Stimulated activated CD4-positive, alpha-beta T cell treated with anti-CD3 and anti-CD28 coated beads, Interleukin-15, amount 100 ng/mL, for 1 hour (primary cell): ENCODE results near the gene KIAA1586.
A peak's percentile ranks its signal among the peaks of the same experiment; 100 is the strongest.
"Not testable (repeated sequence)": the region's sequence is repeated elsewhere in the genome, so short reads cannot be mapped to it uniquely, and the experiment has no call there.

Experiments used
- DNase-seq, 2 donors: peaks; one replicate each; pipeline ENCODE4 v3.0.0-alpha.2; 2020; ENCODE audit warnings: low read depth in 1 of 2, low spot score in 1 of 2

The KIAA1586 gene, protein sequence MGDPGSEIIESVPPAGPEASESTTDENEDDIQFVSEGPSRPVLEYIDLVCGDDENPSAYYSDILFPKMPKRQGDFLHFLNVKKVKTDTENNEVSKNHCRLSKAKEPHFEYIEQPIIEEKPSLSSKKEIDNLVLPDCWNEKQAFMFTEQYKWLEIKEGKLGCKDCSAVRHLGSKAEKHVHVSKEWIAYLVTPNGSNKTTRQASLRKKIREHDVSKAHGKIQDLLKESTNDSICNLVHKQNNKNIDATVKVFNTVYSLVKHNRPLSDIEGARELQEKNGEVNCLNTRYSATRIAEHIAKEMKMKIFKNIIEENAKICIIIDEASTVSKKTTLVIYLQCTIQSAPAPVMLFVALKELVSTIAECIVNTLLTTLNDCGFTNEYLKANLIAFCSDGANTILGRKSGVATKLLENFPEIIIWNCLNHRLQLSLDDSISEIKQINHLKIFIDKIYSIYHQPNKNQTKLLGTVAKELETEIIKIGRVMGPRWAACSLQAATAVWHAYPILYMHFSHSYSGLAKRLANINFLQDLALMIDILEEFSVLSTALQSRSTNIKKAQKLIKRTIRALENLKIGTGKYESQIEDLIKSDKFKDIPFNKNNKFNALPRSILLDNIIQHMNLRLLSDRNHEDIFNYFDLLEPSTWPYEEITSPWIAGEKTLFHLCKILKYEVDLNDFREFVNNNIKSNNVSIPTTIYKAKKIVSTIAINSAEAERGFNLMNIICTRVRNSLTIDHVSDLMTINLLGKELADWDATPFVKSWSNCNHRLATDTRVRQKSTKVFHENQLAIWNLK

DNA sequence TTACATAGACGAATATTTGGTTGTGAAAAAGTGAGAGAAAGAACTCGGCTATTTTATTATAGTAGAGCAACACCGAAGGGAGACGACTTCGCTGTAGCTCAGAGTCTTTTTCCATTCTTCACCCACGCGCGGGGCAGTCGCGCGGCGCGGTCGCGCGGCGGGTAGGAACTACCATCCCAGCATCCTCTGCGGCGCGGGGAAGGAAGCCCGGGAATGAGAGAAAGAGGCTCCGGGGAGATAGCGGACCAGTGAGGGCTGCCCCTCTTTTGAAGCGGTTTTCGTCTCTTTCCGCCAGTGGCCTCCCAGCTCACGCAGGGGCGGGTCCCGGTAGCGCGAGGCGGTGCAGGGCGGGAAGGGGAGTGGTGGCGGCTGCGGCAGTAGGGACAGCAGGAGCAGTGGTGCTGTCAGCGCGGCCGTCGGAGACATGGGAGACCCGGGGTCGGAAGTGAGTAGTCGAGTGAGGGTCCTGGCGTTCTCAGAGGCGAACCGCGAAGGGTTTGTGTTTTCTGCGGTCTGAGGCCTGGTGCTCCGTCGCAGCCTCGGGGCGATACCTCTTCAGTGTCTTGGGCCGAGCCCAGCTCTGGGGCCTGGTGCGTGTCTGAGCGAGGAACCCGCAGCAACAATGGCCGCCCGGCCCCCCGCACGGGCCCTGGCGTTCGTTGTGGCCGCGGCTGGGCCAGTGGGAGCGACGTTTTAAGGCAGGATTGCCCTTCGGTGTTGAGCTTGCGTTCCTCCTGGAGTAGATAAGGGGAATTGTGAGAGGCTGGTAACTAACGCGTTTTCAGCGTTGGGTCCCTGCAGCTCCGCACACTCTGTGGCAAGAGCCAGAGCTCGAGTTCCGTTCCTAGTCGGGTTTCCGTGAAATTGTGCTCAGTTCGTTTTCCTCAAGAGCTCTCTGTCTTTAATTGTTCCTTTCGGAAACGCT is at the start of gene KIAA1586:
Gene KIAA1586 (plus strand): TSS at position 362 of the 925 bp plus-strand sequence. CDS start 63 bp downstream, at position 425.
- DNase-seq, result peak; percentile 51 to 66

DNA sequence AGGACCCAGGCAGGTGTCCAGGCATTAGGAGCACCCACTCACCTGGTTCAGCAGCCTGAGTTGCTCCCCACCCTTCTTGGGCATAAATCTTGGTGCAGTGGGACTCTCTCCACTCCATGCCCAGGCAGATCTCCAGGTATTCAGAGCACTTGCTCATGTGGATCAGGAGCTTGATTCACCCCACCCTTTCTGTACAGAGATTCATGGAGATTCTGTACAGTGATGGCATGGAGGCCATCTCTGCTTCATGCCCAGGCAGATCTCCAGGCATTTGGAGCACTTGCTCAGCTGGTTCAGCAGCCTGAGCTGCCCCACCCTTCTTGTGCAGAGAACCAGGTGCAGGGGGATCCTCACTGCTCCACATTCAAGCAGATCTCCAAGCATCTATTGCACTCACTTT is 47.4 kb upstream of the KIAA1586 start:
- DNase-seq, result no peak

DNA sequence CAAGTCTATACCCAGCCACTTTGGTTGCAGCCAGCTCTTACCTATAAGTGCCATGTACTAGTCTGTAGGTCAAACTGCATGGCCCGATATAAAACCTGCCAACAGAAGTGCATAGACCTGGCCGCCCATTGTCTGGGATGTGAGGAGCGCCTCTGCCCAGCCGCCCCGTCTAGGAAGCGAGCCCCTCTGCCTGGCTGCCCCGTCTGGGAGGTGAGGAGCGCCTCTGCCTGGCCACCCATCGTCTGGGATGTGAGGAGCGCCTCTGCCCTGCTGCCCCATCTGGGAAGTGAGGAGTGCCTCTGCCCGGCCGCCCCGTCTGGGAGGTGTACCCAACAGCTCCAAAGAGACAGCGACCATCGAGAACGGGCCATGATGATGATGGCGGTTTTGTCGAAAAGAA is 46.7 kb upstream of the KIAA1586 start:
- DNase-seq, result not testable (repeated sequence)

DNA sequence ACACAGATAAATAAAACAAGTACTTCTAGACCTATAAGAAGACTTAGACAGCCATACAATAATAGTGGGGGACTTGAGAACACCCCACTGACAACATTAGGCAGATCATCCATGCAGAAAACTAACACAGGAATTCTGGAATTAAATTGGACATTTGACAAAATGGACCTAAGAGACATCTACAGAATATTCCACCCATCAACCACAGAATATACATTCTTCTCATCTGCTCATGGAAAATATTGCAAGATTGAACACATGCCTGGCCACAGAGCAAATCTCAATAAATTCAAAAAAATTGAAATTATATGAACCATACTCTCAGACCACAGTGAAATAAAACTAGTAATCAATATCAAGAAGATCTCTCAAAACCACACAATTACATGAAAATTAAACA is 44.3 kb upstream of the KIAA1586 start:
- DNase-seq, result no peak

DNA sequence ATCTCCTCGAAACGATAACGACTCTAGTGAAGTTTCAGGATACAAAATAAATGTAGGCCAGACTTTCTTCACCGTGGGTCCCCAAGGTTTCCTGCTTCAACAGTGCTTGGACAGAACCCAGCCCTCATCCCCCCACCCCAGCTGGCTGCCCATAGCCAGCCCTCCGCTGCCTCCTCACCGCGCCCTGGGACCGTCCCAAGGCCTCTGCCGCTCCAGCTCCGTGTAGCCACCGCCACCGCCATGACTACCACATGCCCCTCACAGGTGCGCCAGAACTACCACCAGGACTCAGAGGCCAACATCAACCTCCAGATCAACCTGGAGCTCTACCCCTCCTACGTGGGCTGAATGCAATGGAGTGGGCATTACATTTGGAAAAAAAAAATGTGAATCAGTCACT is 42.2 kb upstream of the KIAA1586 start:
- DNase-seq, result no peak

DNA sequence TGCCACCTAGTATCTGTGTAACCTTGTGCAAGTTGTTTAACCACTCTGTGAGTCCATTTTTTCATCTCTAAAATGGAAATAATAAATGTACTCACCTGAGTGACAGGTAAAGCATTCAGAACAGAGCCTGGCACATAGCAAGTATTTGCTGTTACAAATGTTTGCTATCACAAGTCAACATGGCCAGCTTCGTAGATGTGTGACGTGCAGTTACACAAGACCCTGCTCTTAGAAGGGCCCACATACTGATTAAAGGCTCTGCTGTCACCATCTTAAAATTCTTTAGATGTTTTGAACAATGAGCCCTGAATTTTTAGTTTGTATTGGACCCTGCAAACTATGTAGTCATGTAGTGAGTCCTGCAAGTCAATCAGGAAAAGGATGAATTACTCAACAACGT is 40.4 kb upstream of the KIAA1586 start:
- DNase-seq, result no peak

DNA sequence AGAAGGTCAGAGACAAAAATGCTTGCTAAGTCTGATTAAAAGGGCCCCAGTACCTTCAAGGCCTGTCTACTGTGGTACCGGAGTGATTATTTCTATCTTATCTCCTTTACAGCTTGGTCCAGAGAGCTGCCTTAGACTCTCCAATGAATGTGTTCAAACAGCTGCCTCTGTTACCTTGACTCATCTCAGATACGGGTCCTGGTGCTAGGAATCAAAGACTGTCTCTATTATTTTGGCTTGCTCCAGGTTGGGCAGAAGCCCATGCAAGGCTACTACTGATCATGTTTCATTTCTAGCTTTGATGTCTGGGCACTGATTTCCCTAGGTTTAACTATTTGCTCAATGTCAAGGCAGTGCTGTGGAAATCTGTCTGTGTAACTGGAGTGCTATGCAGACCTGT is 38.4 kb upstream of the KIAA1586 start:
- not testable (repeated sequence) for DNase-seq

DNA sequence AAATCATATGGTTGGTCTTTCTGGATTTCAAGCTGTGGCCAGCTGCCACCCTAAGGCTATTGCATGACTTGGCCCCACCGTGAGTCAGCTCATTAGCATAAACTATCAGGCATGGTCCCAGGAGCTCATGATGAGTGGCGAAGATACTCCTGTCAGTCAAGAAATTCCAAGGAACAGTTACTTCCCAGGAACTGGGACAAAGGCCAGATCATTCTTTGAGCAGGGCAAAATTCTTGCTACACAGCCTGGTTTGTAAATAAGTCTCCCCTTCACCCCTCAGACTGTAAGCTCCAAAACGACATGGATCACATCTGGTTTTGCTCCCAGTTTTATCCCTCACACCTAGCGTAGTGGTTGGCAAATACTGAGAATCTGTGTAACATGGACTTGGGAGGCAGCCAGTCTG is 33.0 kb upstream of the KIAA1586 start:
- no peak for DNase-seq

DNA sequence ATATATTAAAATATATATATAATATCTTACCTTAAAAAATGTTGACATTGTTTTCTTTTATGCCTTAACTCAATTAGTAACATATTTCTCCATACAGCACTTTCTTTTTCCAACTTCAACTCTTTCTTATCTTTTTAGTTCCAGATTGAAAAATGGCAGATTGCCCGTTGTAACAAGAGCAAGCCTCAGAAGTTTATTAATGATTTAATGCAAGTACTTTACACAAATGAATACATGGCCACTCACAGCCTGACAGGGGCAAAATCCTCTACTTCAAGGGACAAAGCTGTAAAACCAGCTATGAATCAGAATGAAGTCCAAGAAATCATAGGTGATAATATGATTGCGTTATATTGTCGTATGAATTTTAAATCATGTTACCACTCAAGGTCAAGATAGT is 29.4 kb upstream of the KIAA1586 start:
- no peak for DNase-seq

DNA sequence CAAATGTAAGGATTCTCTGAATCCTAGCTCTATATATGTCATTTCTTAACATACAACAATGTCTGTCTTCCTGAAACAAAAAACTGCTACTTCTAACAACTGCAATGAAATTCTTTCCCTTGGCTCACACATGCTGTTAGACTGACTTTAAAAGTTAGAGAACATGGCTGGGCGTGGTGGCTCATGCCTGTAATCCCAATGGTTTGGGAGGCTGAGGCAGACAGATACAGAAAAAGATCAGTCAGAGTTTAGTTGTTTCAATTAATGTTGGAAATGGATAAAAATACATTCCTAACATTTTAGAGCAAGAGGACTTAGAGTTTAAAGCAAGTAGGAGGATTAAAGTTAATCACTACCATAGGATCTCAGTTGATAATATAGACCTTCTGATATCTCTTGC is 28.7 kb upstream of the KIAA1586 start:
- DNase-seq, result no peak

DNA sequence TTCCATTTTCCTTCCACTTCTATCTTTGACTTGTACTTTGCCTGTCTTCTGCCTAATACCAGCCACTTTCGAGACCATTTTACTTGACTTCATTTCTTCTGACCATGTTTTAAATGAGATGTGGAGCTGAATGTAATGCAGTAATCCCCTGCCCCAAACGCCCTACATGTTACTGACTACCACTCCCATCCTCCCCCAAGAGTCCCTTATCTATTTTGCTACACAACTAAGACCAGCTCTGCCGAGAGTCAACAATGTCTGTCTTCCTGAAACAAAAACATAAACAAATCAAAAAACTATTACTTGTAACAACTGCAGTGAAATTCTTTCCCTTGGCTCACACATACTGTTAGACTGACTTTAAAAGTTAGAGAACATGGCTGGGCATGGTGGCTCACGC is 27.1 kb upstream of the KIAA1586 start:
- DNase-seq, result no peak

DNA sequence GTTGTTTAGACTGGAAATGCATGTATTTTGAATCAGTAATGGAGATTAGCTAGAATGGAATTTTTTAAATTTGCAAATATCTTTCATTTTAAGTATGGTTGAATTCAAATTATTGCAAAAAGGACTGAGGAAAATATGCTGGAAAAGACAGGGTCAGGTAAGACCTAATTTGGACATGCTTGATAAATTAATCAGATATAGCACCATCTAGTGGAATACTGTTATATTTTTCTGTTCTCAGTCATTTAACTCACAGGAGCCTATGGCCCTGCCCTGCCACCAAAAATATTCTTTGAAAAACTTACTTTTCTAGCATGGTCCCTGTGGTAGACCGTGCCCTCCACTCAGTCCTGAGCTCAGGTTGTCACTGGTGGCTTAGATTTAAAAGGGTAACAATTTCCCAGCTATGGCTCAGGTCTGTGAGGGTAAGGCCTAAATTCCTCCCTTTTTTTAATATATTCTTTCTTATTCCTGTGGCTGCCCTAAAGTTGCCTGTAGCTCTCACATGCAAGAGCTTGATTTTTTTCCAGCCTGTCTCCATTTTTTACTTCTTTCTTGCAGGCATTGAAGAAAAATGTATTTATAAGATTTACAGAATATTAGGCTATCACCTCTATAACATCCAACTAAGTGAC is 25.3 kb upstream of the KIAA1586 start:
- DNase-seq, result no peak

DNA sequence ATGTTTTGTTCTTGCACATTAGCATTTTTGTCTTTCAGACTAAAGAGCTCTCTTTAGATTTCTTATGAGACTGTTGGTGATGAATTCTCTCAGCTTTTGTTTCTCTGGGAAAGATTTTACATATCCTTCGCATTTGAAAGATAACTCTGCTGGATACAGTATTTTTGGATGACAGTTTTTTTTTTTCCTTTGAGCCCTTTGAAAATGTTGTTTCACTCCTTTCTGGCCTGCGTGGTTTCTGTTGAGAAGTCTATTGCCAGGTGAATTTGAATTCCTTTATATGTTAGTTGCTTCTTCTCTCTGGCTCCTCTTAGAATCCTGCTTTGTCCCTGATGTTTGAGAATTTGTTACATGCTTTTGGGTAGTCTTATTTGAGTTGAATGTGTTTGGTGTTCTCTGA is 22.2 kb upstream of the KIAA1586 start:
- DNase-seq, result no peak

DNA sequence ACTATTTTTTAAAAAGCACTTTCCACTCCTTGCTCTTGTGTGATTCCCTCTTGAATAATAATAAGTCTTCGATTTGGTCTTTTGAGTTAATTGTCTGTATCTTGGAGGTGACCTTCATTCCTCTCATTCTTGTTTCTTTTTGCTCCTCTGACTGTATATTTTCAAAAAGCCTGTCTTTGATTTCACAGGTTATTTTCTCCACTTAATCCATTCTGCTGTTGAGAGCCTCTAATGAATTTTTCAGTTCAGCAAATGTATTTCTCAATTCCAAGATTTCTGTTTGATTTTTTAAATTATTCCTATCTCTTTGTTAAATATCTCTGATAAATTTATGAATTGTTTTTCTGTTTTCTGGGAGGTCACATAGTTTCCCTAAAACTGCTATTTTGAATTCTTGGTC is 21.7 kb upstream of the KIAA1586 start:
- no peak for DNase-seq

DNA sequence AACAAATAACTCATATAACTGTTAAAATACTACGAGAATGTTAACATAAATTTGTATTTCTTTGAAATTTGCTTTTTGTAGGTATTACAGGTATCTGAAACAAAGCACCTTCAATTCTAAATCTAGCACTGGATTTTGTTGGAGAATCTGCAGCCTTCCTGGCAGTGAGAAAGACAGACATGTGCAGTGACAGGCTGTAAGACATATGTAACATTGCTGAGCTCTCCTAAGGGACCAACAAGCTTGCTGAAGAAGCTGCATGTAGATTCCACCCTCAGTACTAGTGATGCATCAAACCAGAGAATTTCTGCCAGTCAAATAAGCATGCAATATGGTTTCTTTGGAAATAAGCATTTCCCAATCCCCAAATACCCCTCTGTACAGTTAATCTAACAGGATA is 20.5 kb upstream of the KIAA1586 start:
- DNase-seq, result no peak

DNA sequence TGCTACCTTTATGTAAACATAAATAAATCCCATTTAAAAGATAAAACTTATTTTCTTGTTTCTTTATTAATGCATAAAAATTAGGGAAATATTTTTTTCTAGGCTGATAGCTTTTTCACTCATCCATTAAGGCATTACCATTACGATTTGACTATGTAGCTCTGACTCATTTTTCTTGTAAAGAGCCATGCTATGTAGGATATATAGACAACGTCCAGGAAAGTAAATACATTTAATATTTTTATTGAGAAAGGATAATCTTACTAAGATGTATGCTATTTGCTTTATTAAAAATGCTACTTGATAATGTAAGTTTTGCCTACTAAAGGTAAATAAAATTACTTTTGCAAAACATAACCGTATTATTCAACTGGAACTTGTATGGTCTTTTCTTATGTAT is 19.2 kb upstream of the KIAA1586 start:
- DNase-seq, result no peak

DNA sequence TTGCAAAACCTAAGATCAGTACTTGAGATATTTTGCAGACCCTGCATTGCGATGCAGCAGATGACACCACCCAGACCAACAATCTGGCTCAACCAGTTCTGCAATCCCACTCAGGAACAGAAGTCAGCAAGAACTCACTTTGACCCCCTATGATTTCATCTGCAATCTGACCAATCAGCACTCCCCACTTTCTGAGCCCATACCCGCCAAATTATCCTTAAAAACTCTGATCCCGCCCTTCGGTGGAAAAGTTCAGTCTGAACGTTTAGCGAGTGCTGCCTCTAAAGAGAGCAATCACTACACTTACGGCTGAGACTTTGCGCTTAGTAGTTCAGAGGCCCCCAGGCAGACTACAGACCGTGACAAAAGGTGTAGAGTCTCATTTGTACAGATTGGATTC is 17.3 kb upstream of the KIAA1586 start:
- DNase-seq, result no peak

DNA sequence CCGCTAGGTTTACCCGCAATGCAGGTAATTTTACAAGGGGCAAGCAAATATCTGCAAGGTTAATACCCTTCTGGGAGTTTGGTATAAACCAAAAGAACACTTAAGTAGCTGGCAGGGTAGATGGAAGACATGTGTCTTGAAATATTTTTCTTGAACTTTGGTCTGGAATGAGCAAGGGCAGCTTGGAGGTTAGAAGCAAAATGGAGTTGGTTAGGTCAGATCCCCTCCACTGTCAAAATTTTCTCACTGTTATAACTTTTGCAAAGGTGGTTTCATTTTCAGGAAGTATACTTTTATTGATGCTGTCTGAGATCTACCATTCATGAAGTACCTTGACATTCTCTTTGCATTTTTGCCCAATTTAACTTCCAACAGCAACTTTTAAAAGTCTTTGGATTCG is 13.3 kb upstream of the KIAA1586 start:
- no peak for DNase-seq

DNA sequence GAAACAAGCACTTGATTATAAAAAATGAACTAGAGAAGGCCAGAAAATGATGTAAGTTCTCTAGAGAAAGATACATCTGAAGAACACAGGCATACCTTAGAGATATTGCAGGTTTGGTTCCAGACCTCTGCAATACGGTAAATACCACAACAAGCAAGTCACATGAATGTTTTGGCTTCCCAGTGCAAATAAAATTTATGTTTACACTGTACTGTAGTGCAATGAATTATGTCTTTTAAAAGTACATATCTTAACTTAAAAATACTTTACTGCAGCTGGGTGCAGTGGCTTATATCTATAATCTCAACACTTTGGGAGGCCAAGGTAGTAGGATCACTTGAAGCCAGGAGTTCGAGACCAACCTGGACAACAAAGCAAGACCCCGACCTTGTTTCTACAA is 10.9 kb upstream of the KIAA1586 start:
- DNase-seq, result no peak

DNA sequence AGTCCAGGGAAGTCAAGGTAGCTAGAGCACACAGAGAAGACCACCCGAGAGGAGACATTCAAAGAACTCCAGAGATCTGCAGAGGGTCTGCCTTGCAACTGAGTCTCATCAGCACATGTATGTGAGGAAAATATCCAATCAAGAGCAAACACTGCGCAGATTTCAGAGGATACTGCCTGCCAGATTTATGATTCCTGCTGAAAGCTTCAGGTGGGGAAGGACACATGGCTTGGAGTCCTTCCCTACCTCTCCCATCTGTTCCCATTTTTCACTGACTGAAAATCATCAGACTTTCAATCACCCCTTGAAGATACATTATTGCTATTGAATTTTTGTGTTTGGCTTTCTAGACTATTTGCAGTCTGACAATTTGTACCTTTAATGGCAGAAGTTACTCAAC is 7.6 kb upstream of the KIAA1586 start:
- DNase-seq, result no peak

DNA sequence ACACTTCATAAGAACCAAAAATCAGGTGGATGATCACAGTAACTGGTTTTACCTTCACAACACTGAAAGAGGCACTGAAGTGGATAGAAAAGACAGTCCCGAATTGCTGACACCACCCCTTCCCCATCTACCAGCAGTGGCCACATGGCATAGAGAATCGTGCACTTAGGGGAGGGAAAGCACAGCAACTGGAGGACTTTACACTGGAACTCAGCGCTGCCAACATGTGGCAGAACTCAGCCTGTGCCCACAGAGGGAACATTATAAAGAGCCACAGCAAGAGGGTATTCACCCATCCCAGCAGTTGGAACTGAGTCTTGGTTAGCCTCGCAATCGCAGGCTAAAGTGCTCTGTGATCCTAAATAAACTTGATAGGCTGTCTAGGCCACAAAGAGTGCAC is 6.5 kb upstream of the KIAA1586 start:
- DNase-seq, result no peak
